ENCODE measurements around the gene DCPS. TPM values are rescaled to one million over a fixed set of nuclear protein-coding genes. Genes with fewer than 3 reads are reported as not detected.

The DCPS gene
- total RNA-seq, 1 donor: 8.3 TPM

- TF ChIP-seq, protein P1, sequence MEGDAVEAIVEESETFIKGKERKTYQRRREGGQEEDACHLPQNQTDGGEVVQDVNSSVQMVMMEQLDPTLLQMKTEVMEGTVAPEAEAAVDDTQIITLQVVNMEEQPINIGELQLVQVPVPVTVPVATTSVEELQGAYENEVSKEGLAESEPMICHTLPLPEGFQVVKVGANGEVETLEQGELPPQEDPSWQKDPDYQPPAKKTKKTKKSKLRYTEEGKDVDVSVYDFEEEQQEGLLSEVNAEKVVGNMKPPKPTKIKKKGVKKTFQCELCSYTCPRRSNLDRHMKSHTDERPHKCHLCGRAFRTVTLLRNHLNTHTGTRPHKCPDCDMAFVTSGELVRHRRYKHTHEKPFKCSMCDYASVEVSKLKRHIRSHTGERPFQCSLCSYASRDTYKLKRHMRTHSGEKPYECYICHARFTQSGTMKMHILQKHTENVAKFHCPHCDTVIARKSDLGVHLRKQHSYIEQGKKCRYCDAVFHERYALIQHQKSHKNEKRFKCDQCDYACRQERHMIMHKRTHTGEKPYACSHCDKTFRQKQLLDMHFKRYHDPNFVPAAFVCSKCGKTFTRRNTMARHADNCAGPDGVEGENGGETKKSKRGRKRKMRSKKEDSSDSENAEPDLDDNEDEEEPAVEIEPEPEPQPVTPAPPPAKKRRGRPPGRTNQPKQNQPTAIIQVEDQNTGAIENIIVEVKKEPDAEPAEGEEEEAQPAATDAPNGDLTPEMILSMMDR (IDR thresholded peaks at IDR 0.05; ENCODE audit: extremely low read depth, low read depth, low read length): no peak
- H3K36me3 ChIP-seq (ENCODE audit: insufficient read depth, low read length): no peaks in the 10 kb centered on the region
- no peak overlapping the region for H2AFZ ChIP-seq (ENCODE audit: low read length)
- H3K27me3 ChIP-seq (ENCODE audit: insufficient read depth, low read length): no peaks in the 10 kb centered on the region
- no peak for DNase-seq (ENCODE audit: insufficient read length, low spot score, missing footprints)
- H3K79me2 ChIP-seq (ENCODE audit: insufficient read depth, low read length): no peaks in the 10 kb centered on the region
- no peak overlapping the region for H3K27ac ChIP-seq (ENCODE audit: low read depth, low read length)
- H3K4me1 ChIP-seq (ENCODE audit: insufficient read depth, low read length): peaks cover 8% of the 10 kb centered on the region
- no peak overlapping the region for H3K4me3 ChIP-seq (ENCODE audit: insufficient read depth, low read length)
- no peak overlapping the region for H3K4me2 ChIP-seq (ENCODE audit: insufficient read depth, low read length)
- peaks cover 5% of the 10 kb centered on the region for H4K20me1 ChIP-seq (ENCODE audit: insufficient read depth, low read length)
- no peaks in the 10 kb centered on the region for H3K9me3 ChIP-seq (ENCODE audit: low read depth, low read length)
These were observed 23.6 kb downstream of the DCPS start for GRCh38 chr11:126327281-126328000.

- no peaks in the 10 kb centered on the region for H3K79me2 ChIP-seq (ENCODE audit: insufficient read depth, low read length)
- no peak overlapping the region for H3K27ac ChIP-seq (ENCODE audit: low read depth, low read length)
- no peak overlapping the region for H3K4me3 ChIP-seq (ENCODE audit: insufficient read depth, low read length)
- H3K36me3 ChIP-seq (ENCODE audit: insufficient read depth, low read length): no peaks in the 10 kb centered on the region
- TF ChIP-seq, protein P1 (IDR thresholded peaks at IDR 0.05; ENCODE audit: extremely low read depth, low read depth, low read length): no peak
- no peaks in the 10 kb centered on the region for H3K9me3 ChIP-seq (ENCODE audit: low read depth, low read length)
- H3K27me3 ChIP-seq (ENCODE audit: insufficient read depth, low read length): no peaks in the 10 kb centered on the region
- no peak overlapping the region for H2AFZ ChIP-seq (ENCODE audit: low read length)
- no peak overlapping the region for H3K4me2 ChIP-seq (ENCODE audit: insufficient read depth, low read length)
- peaks cover 13% of the 10 kb centered on the region for H3K4me1 ChIP-seq (ENCODE audit: insufficient read depth, low read length)
- no peak for DNase-seq (ENCODE audit: insufficient read length, low spot score, missing footprints)
- H4K20me1 ChIP-seq (ENCODE audit: insufficient read depth, low read length): peaks cover 5% of the 10 kb centered on the region
These were observed 24.1 kb downstream of the DCPS start for GRCh38 chr11:126328001-126328390.

GRCh38 chr11:126328444-126328843, 24.6 kb downstream of the DCPS start:
- TF ChIP-seq, protein P1 (IDR thresholded peaks at IDR 0.05; ENCODE audit: extremely low read depth, low read depth, low read length): no peak
- no peak for DNase-seq (ENCODE audit: insufficient read length, low spot score, missing footprints)
- Histone ChIP-seq H3K4me1 (ENCODE audit: insufficient read depth, low read length) (peaks cover 13% of the 10 kb centered on the region), H2AFZ (ENCODE audit: low read length) (no peak overlapping the region), H3K9me3 (ENCODE audit: low read depth, low read length) (no peaks in the 10 kb centered on the region), H3K36me3 (ENCODE audit: insufficient read depth, low read length) (no peaks in the 10 kb centered on the region), H3K4me2 (ENCODE audit: insufficient read depth, low read length) (no peak overlapping the region), H3K27me3 (ENCODE audit: insufficient read depth, low read length) (no peaks in the 10 kb centered on the region), H3K4me3 (ENCODE audit: insufficient read depth, low read length) (no peak overlapping the region), H4K20me1 (ENCODE audit: insufficient read depth, low read length) (peaks cover 5% of the 10 kb centered on the region), H3K79me2 (ENCODE audit: insufficient read depth, low read length) (no peaks in the 10 kb centered on the region), H3K27ac (ENCODE audit: low read depth, low read length) (no peak overlapping the region)

GRCh38 chr11:126328938-126329643, 25.2 kb downstream of the DCPS start:
- Histone ChIP-seq H2AFZ (ENCODE audit: low read length) (no peak overlapping the region), H3K4me3 (ENCODE audit: insufficient read depth, low read length) (no peak overlapping the region), H4K20me1 (ENCODE audit: insufficient read depth, low read length) (peaks cover 5% of the 10 kb centered on the region), H3K27me3 (ENCODE audit: insufficient read depth, low read length) (no peaks in the 10 kb centered on the region), H3K4me1 (ENCODE audit: insufficient read depth, low read length) (peaks cover 13% of the 10 kb centered on the region), H3K9me3 (ENCODE audit: low read depth, low read length) (no peaks in the 10 kb centered on the region), H3K4me2 (ENCODE audit: insufficient read depth, low read length) (no peak overlapping the region), H3K27ac (ENCODE audit: low read depth, low read length) (no peak overlapping the region), H3K79me2 (ENCODE audit: insufficient read depth, low read length) (no peaks in the 10 kb centered on the region), H3K36me3 (ENCODE audit: insufficient read depth, low read length) (no peaks in the 10 kb centered on the region)
- TF ChIP-seq, protein P1 (IDR thresholded peaks at IDR 0.05; ENCODE audit: extremely low read depth, low read depth, low read length): no peak
- no peak for DNase-seq (ENCODE audit: insufficient read length, low spot score, missing footprints)

Data from osteoblast (primary cell).